Measurements from ENCODE around the gene MYLK.
"Not testable (repeated sequence)": the region's sequence is repeated elsewhere in the genome, so short reads cannot be mapped to it uniquely, and the experiment has no call there.

The MYLK gene

GRCh38 chr3:123739754-123740153 lies 144.4 kb downstream of the MYLK start:
- Histone ChIP-seq H3K36me3 (ENCODE audit: insufficient read depth, low read depth, low read length) (no peaks in the 10 kb centered on the region), H3K9me3 (ENCODE audit: insufficient read depth, low read depth, low read length) (no peaks in the 10 kb centered on the region), H3K4me1 (ENCODE audit: insufficient read depth, low read length) (no peaks in the 10 kb centered on the region), H3K27me3 (ENCODE audit: insufficient read depth, low read length) (no peaks in the 10 kb centered on the region), H3K4me3 (ENCODE audit: low read length) (no peak overlapping the region), H3K27ac (ENCODE audit: low read length) (no peak overlapping the region), H3K9ac (ENCODE audit: low read depth, low read length) (no peak overlapping the region)

GRCh38 chr3:123739106-123739505 lies 145.0 kb downstream of the MYLK start:
- H3K4me3 ChIP-seq (ENCODE audit: low read length): no peak overlapping the region
- no peak overlapping the region for H3K9ac ChIP-seq (ENCODE audit: low read depth, low read length)
- no peaks in the 10 kb centered on the region for H3K36me3 ChIP-seq (ENCODE audit: insufficient read depth, low read depth, low read length)
- no peak overlapping the region for H3K27ac ChIP-seq (ENCODE audit: low read length)
- no peaks in the 10 kb centered on the region for H3K27me3 ChIP-seq (ENCODE audit: insufficient read depth, low read length)
- H3K4me1 ChIP-seq (ENCODE audit: insufficient read depth, low read length): no peaks in the 10 kb centered on the region
- H3K9me3 ChIP-seq (ENCODE audit: insufficient read depth, low read depth, low read length): no peaks in the 10 kb centered on the region

- not testable (repeated sequence) for H3K36me3 ChIP-seq (ENCODE audit: insufficient read depth, low read depth, low read length); H3K9me3 ChIP-seq (ENCODE audit: insufficient read depth, low read depth, low read length); H3K27me3 ChIP-seq (ENCODE audit: insufficient read depth, low read length); H3K27ac ChIP-seq (ENCODE audit: low read length); H3K4me3 ChIP-seq (ENCODE audit: low read length); H3K4me1 ChIP-seq (ENCODE audit: insufficient read depth, low read length); H3K9ac ChIP-seq (ENCODE audit: low read depth, low read length)
Measured at GRCh38 chr3:123738522-123738921, 145.6 kb downstream of the MYLK start.

GRCh38 chr3:123737168-123737567 lies 147.0 kb downstream of the MYLK start:
- H3K9me3 ChIP-seq (ENCODE audit: insufficient read depth, low read depth, low read length): no peaks in the 10 kb centered on the region
- H3K27ac ChIP-seq (ENCODE audit: low read length): no peak overlapping the region
- H3K36me3 ChIP-seq (ENCODE audit: insufficient read depth, low read depth, low read length): no peaks in the 10 kb centered on the region
- H3K9ac ChIP-seq (ENCODE audit: low read depth, low read length): no peak overlapping the region
- H3K27me3 ChIP-seq (ENCODE audit: insufficient read depth, low read length): no peaks in the 10 kb centered on the region
- H3K4me3 ChIP-seq (ENCODE audit: low read length): no peak overlapping the region
- H3K4me1 ChIP-seq (ENCODE audit: insufficient read depth, low read length): no peaks in the 10 kb centered on the region

- Histone ChIP-seq H3K9ac (ENCODE audit: low read depth, low read length) (no peak overlapping the region), H3K4me1 (ENCODE audit: insufficient read depth, low read length) (no peaks in the 10 kb centered on the region), H3K27ac (ENCODE audit: low read length) (no peak overlapping the region), H3K9me3 (ENCODE audit: insufficient read depth, low read depth, low read length) (no peaks in the 10 kb centered on the region), H3K36me3 (ENCODE audit: insufficient read depth, low read depth, low read length) (no peaks in the 10 kb centered on the region), H3K27me3 (ENCODE audit: insufficient read depth, low read length) (no peaks in the 10 kb centered on the region), H3K4me3 (ENCODE audit: low read length) (no peak overlapping the region)
Measured at GRCh38 chr3:123735456-123735855, 148.7 kb downstream of the MYLK start.

- Histone ChIP-seq H3K9ac (ENCODE audit: low read depth, low read length) (no peak overlapping the region), H3K9me3 (ENCODE audit: insufficient read depth, low read depth, low read length) (no peaks in the 10 kb centered on the region), H3K4me1 (ENCODE audit: insufficient read depth, low read length) (no peaks in the 10 kb centered on the region), H3K36me3 (ENCODE audit: insufficient read depth, low read depth, low read length) (no peaks in the 10 kb centered on the region), H3K4me3 (ENCODE audit: low read length) (no peak overlapping the region), H3K27me3 (ENCODE audit: insufficient read depth, low read length) (no peaks in the 10 kb centered on the region), H3K27ac (ENCODE audit: low read length) (no peak overlapping the region)
Measured at GRCh38 chr3:123734527-123734902, 149.6 kb downstream of the MYLK start.

GRCh38 chr3:123733805-123734526 lies 150.2 kb downstream of the MYLK start:
- Histone ChIP-seq H3K27me3 (ENCODE audit: insufficient read depth, low read length) (no peaks in the 10 kb centered on the region), H3K36me3 (ENCODE audit: insufficient read depth, low read depth, low read length) (no peaks in the 10 kb centered on the region), H3K27ac (ENCODE audit: low read length) (no peak overlapping the region), H3K4me3 (ENCODE audit: low read length) (no peak overlapping the region), H3K9ac (ENCODE audit: low read depth, low read length) (no peak overlapping the region), H3K9me3 (ENCODE audit: insufficient read depth, low read depth, low read length) (no peaks in the 10 kb centered on the region), H3K4me1 (ENCODE audit: insufficient read depth, low read length) (no peaks in the 10 kb centered on the region)

GRCh38 chr3:123733341-123733740 lies 150.8 kb downstream of the MYLK start:
- Histone ChIP-seq H3K9ac (ENCODE audit: low read depth, low read length) (no peak overlapping the region), H3K36me3 (ENCODE audit: insufficient read depth, low read depth, low read length) (no peaks in the 10 kb centered on the region), H3K4me3 (ENCODE audit: low read length) (no peak overlapping the region), H3K4me1 (ENCODE audit: insufficient read depth, low read length) (no peaks in the 10 kb centered on the region), H3K9me3 (ENCODE audit: insufficient read depth, low read depth, low read length) (no peaks in the 10 kb centered on the region), H3K27me3 (ENCODE audit: insufficient read depth, low read length) (no peaks in the 10 kb centered on the region), H3K27ac (ENCODE audit: low read length) (no peak overlapping the region)

GRCh38 chr3:123732447-123732846 lies 151.7 kb downstream of the MYLK start:
- no peaks in the 10 kb centered on the region for H3K36me3 ChIP-seq (ENCODE audit: insufficient read depth, low read depth, low read length)
- H3K27ac ChIP-seq (ENCODE audit: low read length): no peak overlapping the region
- H3K4me1 ChIP-seq (ENCODE audit: insufficient read depth, low read length): no peaks in the 10 kb centered on the region
- no peaks in the 10 kb centered on the region for H3K9me3 ChIP-seq (ENCODE audit: insufficient read depth, low read depth, low read length)
- H3K27me3 ChIP-seq (ENCODE audit: insufficient read depth, low read length): no peaks in the 10 kb centered on the region
- no peak overlapping the region for H3K9ac ChIP-seq (ENCODE audit: low read depth, low read length)
- H3K4me3 ChIP-seq (ENCODE audit: low read length): no peak overlapping the region

GRCh38 chr3:123730829-123731228 lies 153.3 kb downstream of the MYLK start:
- no peaks in the 10 kb centered on the region for H3K4me1 ChIP-seq (ENCODE audit: insufficient read depth, low read length)
- no peaks in the 10 kb centered on the region for H3K36me3 ChIP-seq (ENCODE audit: insufficient read depth, low read depth, low read length)
- no peak overlapping the region for H3K4me3 ChIP-seq (ENCODE audit: low read length)
- H3K9me3 ChIP-seq (ENCODE audit: insufficient read depth, low read depth, low read length): no peaks in the 10 kb centered on the region
- no peaks in the 10 kb centered on the region for H3K27me3 ChIP-seq (ENCODE audit: insufficient read depth, low read length)
- no peak overlapping the region for H3K9ac ChIP-seq (ENCODE audit: low read depth, low read length)
- no peak overlapping the region for H3K27ac ChIP-seq (ENCODE audit: low read length)

GRCh38 chr3:123728991-123729390 lies 155.1 kb downstream of the MYLK start:
- Histone ChIP-seq H3K9me3 (ENCODE audit: insufficient read depth, low read depth, low read length) (no peaks in the 10 kb centered on the region), H3K9ac (ENCODE audit: low read depth, low read length) (no peak overlapping the region), H3K4me3 (ENCODE audit: low read length) (no peak overlapping the region), H3K27me3 (ENCODE audit: insufficient read depth, low read length) (no peaks in the 10 kb centered on the region), H3K36me3 (ENCODE audit: insufficient read depth, low read depth, low read length) (no peaks in the 10 kb centered on the region), H3K27ac (ENCODE audit: low read length) (no peak overlapping the region), H3K4me1 (ENCODE audit: insufficient read depth, low read length) (no peaks in the 10 kb centered on the region)

- H3K4me3 ChIP-seq (ENCODE audit: low read length): no peak overlapping the region
- H3K27me3 ChIP-seq (ENCODE audit: insufficient read depth, low read length): no peaks in the 10 kb centered on the region
- no peak overlapping the region for H3K27ac ChIP-seq (ENCODE audit: low read length)
- H3K4me1 ChIP-seq (ENCODE audit: insufficient read depth, low read length): no peaks in the 10 kb centered on the region
- no peak overlapping the region for H3K9ac ChIP-seq (ENCODE audit: low read depth, low read length)
- no peaks in the 10 kb centered on the region for H3K36me3 ChIP-seq (ENCODE audit: insufficient read depth, low read depth, low read length)
- H3K9me3 ChIP-seq (ENCODE audit: insufficient read depth, low read depth, low read length): no peaks in the 10 kb centered on the region
Measured at GRCh38 chr3:123728014-123728413, 156.1 kb downstream of the MYLK start.

All from iPS-20b (cell line).